HEK293 (cell line): ENCODE data around the gene GPBAR1.
A peak's percentile ranks its signal among the peaks of the same experiment; 100 is the strongest.

ENCODE experiments used
- CTCF ChIA-PET: fragments of 350-600 bp; formaldehyde crosslinking; extraction: SDS; loops from one replicate; lab custom pipeline; 2021; ENCODE audit warnings: antibody characterized with exemption; lab: Yijun Ruan, JAX
- POLR2A ChIA-PET: fragments of 300-600 bp; formaldehyde crosslinking; extraction: SDS; loops from one replicate; lab custom pipeline; 2020; ENCODE audit warnings: antibody characterized with exemption, inconsistent platforms; lab: Yijun Ruan, JAX
- H3K27ac ChIP-seq: fragments of 200-500 bp; sonication (Bioruptor generic); 2 replicates; pipeline ENCODE4 v1.5.1; 2014; ENCODE audit warnings: low read depth, low read length, control low read depth, inconsistent platforms; ENCODE audit errors: extremely low read depth
- H3K36me3 ChIP-seq, 2 experiments: fragments of 200-500 bp in 1 of 2; sonication (Bioruptor generic) in 1 of 2; 1 replicate in 1 of 2; 2 replicates in 1 of 2; pipeline ENCODE4 v1.5.1; 2014 to 2017; ENCODE audit warnings: inconsistent platforms in 2 of 2, low read length in 2 of 2; ENCODE audit not compliant: control insufficient read depth in 2 of 2, insufficient read depth in 1 of 2
- H3K4me1 ChIP-seq: fragments of 200-500 bp; sonication (Bioruptor generic); 2 replicates; pipeline ENCODE4 v1.5.1; 2014; ENCODE audit warnings: mild to moderate bottlenecking, low read length, inconsistent platforms; ENCODE audit not compliant: control insufficient read depth, insufficient read depth
- H3K4me3 ChIP-seq: 2 replicates; pipeline ENCODE4 v1.5.1; 2011; ENCODE audit warnings: low read depth, mild to moderate bottlenecking, control low read depth, low read length, moderate library complexity
- H3K9me3 ChIP-seq: fragments of 200-500 bp; sonication (Bioruptor generic); 2 replicates; pipeline ENCODE4 v1.5.1; 2014; ENCODE audit warnings: low read depth, low read length, inconsistent platforms; ENCODE audit not compliant: control insufficient read depth, insufficient read depth
- PRDM1 ChIP-seq: fragments of 450-650 bp; formaldehyde crosslinking; IDR thresholded peaks from 2 replicates; pipeline ENCODE4; 2016; ENCODE audit warnings: missing biosample characterization, missing genetic modification characterization
- SP2 ChIP-seq: fragments of 450-650 bp; formaldehyde crosslinking; IDR thresholded peaks from 2 replicates; pipeline ENCODE4 v1.5.1; 2016; ENCODE audit warnings: missing biosample characterization, missing genetic modification characterization
- TCF7L2 ChIP-seq: IDR thresholded peaks from 2 replicates; pipeline ENCODE4 v1.6.1; 2011; ENCODE audit warnings: low read depth, mild to moderate bottlenecking, inconsistent platforms, low read length, moderate library complexity, borderline replicate concordance
- TRIM28 ChIP-seq: IDR thresholded peaks from 2 replicates; pipeline ENCODE4 v1.6.1; 2011; ENCODE audit warnings: low read length, control low read depth, borderline replicate concordance
- YY2 ChIP-seq: fragments of 450-650 bp; formaldehyde crosslinking; IDR thresholded peaks from 2 replicates; pipeline ENCODE4 v1.5.1; 2016; ENCODE audit warnings: missing biosample characterization, missing genetic modification characterization
- ZBTB1 ChIP-seq: fragments of 450-650 bp; formaldehyde crosslinking; IDR thresholded peaks from 2 replicates; pipeline ENCODE4 v1.5.1; 2016; ENCODE audit warnings: missing biosample characterization, missing genetic modification characterization
- ZBTB10 ChIP-seq: fragments of 450-650 bp; formaldehyde crosslinking; IDR thresholded peaks from 2 replicates; pipeline ENCODE4 v1.5.1; 2016; ENCODE audit warnings: missing biosample characterization, missing genetic modification characterization
- ZBTB44 ChIP-seq: fragments of 450-650 bp; IDR thresholded peaks from 2 replicates; pipeline ENCODE4 v1.5.1; 2018; ENCODE audit warnings: missing biosample characterization, mild to moderate bottlenecking, missing genetic modification characterization
- ZNF175 ChIP-seq: fragments of 450-650 bp; formaldehyde crosslinking; IDR thresholded peaks from 2 replicates; pipeline ENCODE4 v1.5.1; 2016; ENCODE audit warnings: missing biosample characterization, missing genetic modification characterization
- ZNF248 ChIP-seq: fragments of 450-650 bp; formaldehyde crosslinking; IDR thresholded peaks from 2 replicates; pipeline ENCODE4 v1.5.1; 2017; ENCODE audit warnings: missing biosample characterization, missing genetic modification characterization
- ZNF404 ChIP-seq: fragments of 450-650 bp; formaldehyde crosslinking; IDR thresholded peaks from 2 replicates; pipeline ENCODE4 v1.5.1; 2017; ENCODE audit warnings: missing biosample characterization, missing genetic modification characterization
- ZNF596 ChIP-seq: fragments of 450-650 bp; IDR thresholded peaks from 2 replicates; pipeline ENCODE4 v1.5.0; 2018; ENCODE audit warnings: missing biosample characterization, mild to moderate bottlenecking, missing genetic modification characterization, moderate library complexity
- ZNF624 ChIP-seq: fragments of 450-650 bp; formaldehyde crosslinking; IDR thresholded peaks from 2 replicates; pipeline ENCODE4 v1.5.1; 2017; ENCODE audit warnings: missing biosample characterization, missing genetic modification characterization
- ZNF660 ChIP-seq: fragments of 450-650 bp; IDR thresholded peaks from 2 replicates; pipeline ENCODE4 v1.5.1; 2018; ENCODE audit warnings: missing biosample characterization, mild to moderate bottlenecking, missing genetic modification characterization
- ZSCAN5A ChIP-seq: fragments of 450-650 bp; formaldehyde crosslinking; IDR thresholded peaks from 2 replicates; pipeline ENCODE4 v1.5.1; 2016; ENCODE audit warnings: missing biosample characterization, missing genetic modification characterization
- TF ChIP-seq, protein P1 (sequence below): fragments of 450-650 bp; formaldehyde crosslinking; IDR thresholded peaks from 2 replicates; pipeline ENCODE4 v1.5.1; 2016; ENCODE audit warnings: missing biosample characterization, missing genetic modification characterization
- TF ChIP-seq, protein P2 (sequence below): fragments of 450-650 bp; formaldehyde crosslinking; conservative IDR thresholded peaks from 2 replicates; pipeline ENCODE4 v1.5.1; 2016; ENCODE audit warnings: low read depth, missing biosample characterization, missing genetic modification characterization

GPBAR1 gene

GRCh38 chr2:218296847-218297246 is 36.0 kb downstream of the GPBAR1 start:
- H3K36me3 ChIP-seq = no peaks in the 10 kb centered on the region
- POLR2A ChIA-PET = no interaction called here
- no peak overlapping the region for H3K27ac ChIP-seq
- peaks cover 3% of the 10 kb centered on the region; the same call in 1 of the 2 replicates for H3K4me1 ChIP-seq
- H3K4me3 ChIP-seq = no peak overlapping the region
- no peaks in the 10 kb centered on the region for H3K9me3 ChIP-seq
- TF ChIP-seq, protein P1, sequence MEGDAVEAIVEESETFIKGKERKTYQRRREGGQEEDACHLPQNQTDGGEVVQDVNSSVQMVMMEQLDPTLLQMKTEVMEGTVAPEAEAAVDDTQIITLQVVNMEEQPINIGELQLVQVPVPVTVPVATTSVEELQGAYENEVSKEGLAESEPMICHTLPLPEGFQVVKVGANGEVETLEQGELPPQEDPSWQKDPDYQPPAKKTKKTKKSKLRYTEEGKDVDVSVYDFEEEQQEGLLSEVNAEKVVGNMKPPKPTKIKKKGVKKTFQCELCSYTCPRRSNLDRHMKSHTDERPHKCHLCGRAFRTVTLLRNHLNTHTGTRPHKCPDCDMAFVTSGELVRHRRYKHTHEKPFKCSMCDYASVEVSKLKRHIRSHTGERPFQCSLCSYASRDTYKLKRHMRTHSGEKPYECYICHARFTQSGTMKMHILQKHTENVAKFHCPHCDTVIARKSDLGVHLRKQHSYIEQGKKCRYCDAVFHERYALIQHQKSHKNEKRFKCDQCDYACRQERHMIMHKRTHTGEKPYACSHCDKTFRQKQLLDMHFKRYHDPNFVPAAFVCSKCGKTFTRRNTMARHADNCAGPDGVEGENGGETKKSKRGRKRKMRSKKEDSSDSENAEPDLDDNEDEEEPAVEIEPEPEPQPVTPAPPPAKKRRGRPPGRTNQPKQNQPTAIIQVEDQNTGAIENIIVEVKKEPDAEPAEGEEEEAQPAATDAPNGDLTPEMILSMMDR (tag by site-specific recombination) = 0 out of 2 replicates have a peak, but pooled peaks have one; percentile 38
- TF ChIP-seq YY2 (tag by site-specific recombination) = no peak
- TF ChIP-seq ZNF660 (tag by site-specific recombination) = no peak
- TF ChIP-seq, protein P2, sequence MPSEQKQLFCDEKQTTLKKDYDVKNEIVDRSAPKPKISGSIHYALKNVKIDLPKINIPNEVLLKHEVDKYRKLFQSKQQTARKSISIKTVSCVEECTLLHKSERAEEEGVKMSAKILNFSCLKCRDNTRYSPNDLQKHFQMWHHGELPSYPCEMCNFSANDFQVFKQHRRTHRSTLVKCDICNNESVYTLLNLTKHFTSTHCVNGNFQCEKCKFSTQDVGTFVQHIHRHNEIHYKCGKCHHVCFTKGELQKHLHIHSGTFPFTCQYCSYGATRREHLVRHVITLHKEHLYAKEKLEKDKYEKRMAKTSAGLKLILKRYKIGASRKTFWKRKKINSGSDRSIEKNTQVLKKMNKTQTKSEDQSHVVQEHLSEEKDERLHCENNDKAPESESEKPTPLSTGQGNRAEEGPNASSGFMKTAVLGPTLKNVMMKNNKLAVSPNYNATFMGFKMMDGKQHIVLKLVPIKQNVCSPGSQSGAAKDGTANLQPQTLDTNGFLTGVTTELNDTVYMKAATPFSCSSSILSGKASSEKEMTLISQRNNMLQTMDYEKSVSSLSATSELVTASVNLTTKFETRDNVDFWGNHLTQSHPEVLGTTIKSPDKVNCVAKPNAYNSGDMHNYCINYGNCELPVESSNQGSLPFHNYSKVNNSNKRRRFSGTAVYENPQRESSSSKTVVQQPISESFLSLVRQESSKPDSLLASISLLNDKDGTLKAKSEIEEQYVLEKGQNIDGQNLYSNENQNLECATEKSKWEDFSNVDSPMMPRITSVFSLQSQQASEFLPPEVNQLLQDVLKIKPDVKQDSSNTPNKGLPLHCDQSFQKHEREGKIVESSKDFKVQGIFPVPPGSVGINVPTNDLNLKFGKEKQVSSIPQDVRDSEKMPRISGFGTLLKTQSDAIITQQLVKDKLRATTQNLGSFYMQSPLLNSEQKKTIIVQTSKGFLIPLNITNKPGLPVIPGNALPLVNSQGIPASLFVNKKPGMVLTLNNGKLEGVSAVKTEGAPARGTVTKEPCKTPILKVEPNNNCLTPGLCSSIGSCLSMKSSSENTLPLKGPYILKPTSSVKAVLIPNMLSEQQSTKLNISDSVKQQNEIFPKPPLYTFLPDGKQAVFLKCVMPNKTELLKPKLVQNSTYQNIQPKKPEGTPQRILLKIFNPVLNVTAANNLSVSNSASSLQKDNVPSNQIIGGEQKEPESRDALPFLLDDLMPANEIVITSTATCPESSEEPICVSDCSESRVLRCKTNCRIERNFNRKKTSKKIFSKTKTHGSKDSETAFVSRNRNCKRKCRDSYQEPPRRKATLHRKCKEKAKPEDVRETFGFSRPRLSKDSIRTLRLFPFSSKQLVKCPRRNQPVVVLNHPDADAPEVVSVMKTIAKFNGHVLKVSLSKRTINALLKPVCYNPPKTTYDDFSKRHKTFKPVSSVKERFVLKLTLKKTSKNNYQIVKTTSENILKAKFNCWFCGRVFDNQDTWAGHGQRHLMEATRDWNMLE (tag by site-specific recombination) = no peak
- TF ChIP-seq, all 188 proteins: peak for 1
- CTCF ChIA-PET = interaction anchor here (1.0 to 8.8 kb wide), 5 partner anchors 9 to 59 kb away, joined by 4 to 89 read pairs (median 5); partner anchors contain the start of genes AAMP and PNKD

GRCh38 chr2:218298314-218298875 is 37.6 kb downstream of the GPBAR1 start:
- H3K36me3 ChIP-seq = no peaks in the 10 kb centered on the region
- H3K4me3 ChIP-seq = no peak overlapping the region
- H3K27ac ChIP-seq = no peak overlapping the region
- H3K9me3 ChIP-seq = no peaks in the 10 kb centered on the region
- H3K4me1 ChIP-seq = peaks cover 3% of the 10 kb centered on the region; the same call in 1 of the 2 replicates
- ChIA-PET POLR2A (interaction anchor here (1.1 kb wide), 2 partner anchors 12 to 103 kb away, joined by 3 to 7 read pairs; no protein-coding TSS in a partner anchor), CTCF (interaction anchor here (0.8 to 1.9 kb wide), 7 partner anchors 8 to 168 kb away, joined by 3 to 10 read pairs (median 4); partner anchors contain the start of gene CATIP)
- no peak for TF ChIP-seq TCF7L2
- no peak for TF ChIP-seq ZNF624
- no peak for TF ChIP-seq ZBTB10
- no peak for TF ChIP-seq SP2
- TF ChIP-seq ZBTB44 (tag by site-specific recombination) = no peak
- no peak for TF ChIP-seq ZNF175 (tag by site-specific recombination)
- no peak for TF ChIP-seq ZSCAN5A
- TF ChIP-seq TRIM28 = no peak
- TF ChIP-seq PRDM1 (tag by site-specific recombination) = no peak
- TF ChIP-seq ZNF248 (tag by site-specific recombination) = no peak
- TF ChIP-seq ZNF596 (tag by site-specific recombination) = no peak
- TF ChIP-seq ZBTB1 (tag by site-specific recombination) = no peak
- no peak for TF ChIP-seq ZNF404 (tag by site-specific recombination)
